RWPE1 (cell line): ENCODE data around the gene GALNT11.

Source experiments
- CTCF ChIA-PET: fragments of 350-600 bp; sonication (Branson Sonifier 250); formaldehyde crosslinking; extraction: SDS; loops from one replicate; lab custom pipeline; 2021; lab: Yijun Ruan, JAX
- POLR2A ChIA-PET: fragments of 400-600 bp; formaldehyde crosslinking; extraction: SDS; loops from one replicate; lab custom pipeline; 2020; ENCODE audit warnings: antibody characterized with exemption; ENCODE audit not compliant: low non-redundant PET; lab: Yijun Ruan, JAX
- DNase-seq: peaks from one replicate; pipeline ENCODE4 v3.0.0; 2012; ENCODE audit warnings: low spot score
- H3K27ac ChIP-seq: fragments of 450-650 bp; 2 replicates; pipeline ENCODE4 v1.5.1; 2017
- TF ChIP-seq, protein P1 (sequence below): fragments of 450-650 bp; conservative IDR thresholded peaks from 2 replicates; pipeline ENCODE4 v1.5.1; 2017; ENCODE audit warnings: low read depth, mild to moderate bottlenecking

The GALNT11 gene

GRCh38 chr7:151992375-151992774 lies 33.1 kb upstream of the GALNT11 start:
- DNase-seq: peak; percentile 21
- CTCF ChIA-PET: no interaction called here
- POLR2A ChIA-PET: no interaction called here
- no peak overlapping the region for H3K27ac ChIP-seq
- TF ChIP-seq, protein P1, sequence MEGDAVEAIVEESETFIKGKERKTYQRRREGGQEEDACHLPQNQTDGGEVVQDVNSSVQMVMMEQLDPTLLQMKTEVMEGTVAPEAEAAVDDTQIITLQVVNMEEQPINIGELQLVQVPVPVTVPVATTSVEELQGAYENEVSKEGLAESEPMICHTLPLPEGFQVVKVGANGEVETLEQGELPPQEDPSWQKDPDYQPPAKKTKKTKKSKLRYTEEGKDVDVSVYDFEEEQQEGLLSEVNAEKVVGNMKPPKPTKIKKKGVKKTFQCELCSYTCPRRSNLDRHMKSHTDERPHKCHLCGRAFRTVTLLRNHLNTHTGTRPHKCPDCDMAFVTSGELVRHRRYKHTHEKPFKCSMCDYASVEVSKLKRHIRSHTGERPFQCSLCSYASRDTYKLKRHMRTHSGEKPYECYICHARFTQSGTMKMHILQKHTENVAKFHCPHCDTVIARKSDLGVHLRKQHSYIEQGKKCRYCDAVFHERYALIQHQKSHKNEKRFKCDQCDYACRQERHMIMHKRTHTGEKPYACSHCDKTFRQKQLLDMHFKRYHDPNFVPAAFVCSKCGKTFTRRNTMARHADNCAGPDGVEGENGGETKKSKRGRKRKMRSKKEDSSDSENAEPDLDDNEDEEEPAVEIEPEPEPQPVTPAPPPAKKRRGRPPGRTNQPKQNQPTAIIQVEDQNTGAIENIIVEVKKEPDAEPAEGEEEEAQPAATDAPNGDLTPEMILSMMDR: peak; percentile 44

- ChIA-PET POLR2A (no interaction called here), CTCF (no interaction called here)
- TF ChIP-seq, protein P1: no peak
- DNase-seq: peak; percentile 4
- no peak overlapping the region for H3K27ac ChIP-seq
Measured at GRCh38 chr7:151993977-151994676, 31.3 kb upstream of the GALNT11 start.

DNA sequence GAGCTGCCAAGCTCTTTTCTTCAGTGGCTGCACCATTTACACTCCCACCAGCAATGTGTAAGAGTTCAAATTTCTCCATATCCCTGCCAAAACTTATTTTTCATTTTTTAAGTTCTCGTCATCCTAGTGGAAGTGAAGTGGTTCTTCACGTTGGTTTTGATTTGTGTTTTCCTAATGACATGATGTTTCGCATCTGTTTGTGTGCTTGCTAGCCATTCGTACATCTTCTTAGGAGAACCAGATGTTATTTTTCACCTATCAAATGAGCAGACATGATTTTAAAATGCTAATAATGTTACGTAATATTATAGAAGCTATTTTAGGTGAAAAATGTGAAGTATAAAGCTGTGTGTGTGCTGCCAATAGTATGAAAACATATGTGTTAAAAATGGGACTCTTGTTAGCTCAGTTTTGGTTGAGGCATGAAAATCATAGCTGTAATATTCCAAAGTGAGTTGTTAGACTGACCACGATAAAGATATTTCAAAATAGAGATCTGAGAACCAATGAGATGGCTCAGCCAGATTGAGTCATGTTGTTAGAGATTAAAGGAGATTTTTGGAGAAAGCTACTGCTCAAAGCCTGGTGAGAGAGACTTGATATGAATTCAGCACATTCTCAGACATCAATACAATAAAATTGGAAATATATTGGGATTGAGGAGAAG lies 25.9 kb upstream of the GALNT11 start:
- CTCF ChIA-PET: interaction anchor here (0.6 kb wide), 1 partner anchor 83 kb away, joined by 5 read pairs; no protein-coding TSS in a partner anchor
- POLR2A ChIA-PET: no interaction called here
- TF ChIP-seq, protein P1: no peak

GRCh38 chr7:152000191-152000590 lies 25.3 kb upstream of the GALNT11 start:
- TF ChIP-seq, protein P1: no peak
- no peak overlapping the region for H3K27ac ChIP-seq
- no peak for DNase-seq
- CTCF ChIA-PET: no interaction called here
- POLR2A ChIA-PET: no interaction called here

More for the DNA sequence above, 25.9 kb upstream of the GALNT11 start:
- H3K27ac ChIP-seq: no peak overlapping the region
- DNase-seq: no peak

- ChIA-PET CTCF (no interaction called here), POLR2A (no interaction called here)
- H3K27ac ChIP-seq: no peak overlapping the region
- DNase-seq: no peak
- TF ChIP-seq, protein P1: no peak
Measured at GRCh38 chr7:152006336-152006735, 19.1 kb upstream of the GALNT11 start.

DNA sequence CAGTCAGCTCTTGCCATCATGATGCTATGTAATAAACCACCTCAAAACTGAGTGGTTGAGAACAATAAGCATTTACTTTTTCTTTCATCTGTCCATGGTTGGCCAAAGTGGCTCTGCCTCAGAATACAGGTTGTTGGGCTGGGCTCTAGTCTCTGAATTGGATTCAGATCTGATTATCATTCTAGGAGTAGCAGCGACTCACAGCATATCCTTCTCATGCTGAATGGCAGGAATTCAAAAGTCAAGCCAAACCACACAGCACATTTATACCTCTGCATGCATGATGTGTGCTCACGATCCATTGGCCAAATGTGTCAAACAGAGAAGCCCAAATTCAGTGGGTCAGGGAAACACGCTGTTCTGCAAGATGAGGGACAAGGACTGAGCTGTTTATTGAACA lies 13.6 kb upstream of the GALNT11 start:
- no peak for DNase-seq
- no peak overlapping the region for H3K27ac ChIP-seq
- TF ChIP-seq, protein P1: no peak
- ChIA-PET POLR2A (no interaction called here), CTCF (no interaction called here)
